ENCODE measurements around the gene FGD5.

The FGD5 gene, protein sequence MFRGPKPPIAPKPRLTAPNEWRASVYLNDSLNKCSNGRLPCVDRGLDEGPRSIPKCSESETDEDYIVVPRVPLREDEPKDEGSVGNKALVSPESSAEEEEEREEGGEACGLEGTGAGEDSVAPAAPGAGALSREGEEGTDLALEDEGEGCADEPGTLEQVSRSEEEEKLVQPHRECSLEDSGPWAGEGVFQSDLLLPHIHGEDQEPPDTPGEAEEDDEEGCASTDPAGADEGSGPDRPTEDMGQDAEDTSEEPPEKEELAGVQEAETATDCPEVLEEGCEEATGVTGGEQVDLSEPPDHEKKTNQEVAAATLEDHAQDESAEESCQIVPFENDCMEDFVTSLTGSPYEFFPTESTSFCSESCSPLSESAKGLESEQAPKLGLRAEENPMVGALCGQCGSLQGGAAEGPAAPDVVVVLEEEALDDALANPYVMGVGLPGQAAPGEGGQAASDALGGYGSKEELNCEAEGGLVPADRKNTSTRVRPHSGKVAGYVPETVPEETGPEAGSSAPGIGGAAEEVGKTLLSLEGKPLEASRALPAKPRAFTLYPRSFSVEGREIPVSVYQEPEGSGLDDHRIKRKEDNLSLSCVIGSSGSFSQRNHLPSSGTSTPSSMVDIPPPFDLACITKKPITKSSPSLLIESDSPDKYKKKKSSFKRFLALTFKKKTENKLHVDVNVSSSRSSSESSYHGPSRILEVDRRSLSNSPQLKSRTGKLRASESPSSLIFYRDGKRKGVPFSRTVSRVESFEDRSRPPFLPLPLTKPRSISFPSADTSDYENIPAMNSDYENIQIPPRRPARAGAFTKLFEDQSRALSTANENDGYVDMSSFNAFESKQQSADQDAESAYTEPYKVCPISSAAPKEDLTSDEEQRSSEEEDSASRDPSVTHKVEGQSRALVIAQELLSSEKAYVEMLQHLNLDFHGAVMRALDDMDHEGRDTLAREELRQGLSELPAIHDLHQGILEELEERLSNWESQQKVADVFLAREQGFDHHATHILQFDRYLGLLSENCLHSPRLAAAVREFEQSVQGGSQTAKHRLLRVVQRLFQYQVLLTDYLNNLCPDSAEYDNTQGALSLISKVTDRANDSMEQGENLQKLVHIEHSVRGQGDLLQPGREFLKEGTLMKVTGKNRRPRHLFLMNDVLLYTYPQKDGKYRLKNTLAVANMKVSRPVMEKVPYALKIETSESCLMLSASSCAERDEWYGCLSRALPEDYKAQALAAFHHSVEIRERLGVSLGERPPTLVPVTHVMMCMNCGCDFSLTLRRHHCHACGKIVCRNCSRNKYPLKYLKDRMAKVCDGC (N-terminal part only)

DNA sequence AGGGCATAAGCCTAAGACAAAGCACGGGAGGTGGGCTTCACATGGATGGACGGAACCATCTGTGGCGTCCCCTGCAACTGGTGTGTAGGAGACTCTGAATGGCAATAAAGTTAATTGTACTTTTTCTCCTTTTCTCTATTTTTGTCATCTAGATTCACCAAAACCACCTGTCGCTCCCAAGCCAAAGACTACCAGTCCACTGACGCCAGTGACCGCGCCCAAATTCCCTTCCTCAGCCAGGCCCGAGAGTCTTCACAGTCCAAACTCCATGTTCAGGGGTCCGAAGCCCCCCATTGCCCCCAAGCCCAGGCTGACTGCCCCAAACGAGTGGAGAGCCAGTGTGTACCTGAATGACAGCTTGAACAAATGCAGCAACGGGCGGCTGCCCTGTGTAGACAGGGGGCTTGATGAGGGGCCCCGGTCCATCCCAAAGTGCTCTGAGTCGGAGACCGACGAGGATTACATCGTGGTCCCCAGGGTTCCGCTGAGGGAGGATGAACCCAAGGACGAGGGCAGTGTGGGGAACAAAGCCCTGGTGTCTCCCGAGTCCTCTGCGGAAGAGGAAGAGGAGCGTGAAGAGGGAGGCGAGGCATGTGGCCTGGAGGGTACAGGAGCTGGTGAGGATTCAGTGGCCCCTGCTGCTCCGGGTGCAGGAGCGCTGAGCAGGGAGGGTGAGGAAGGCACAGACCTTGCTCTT, at the start of gene FGD5:
Gene FGD5 (plus strand): TSS at position 159 of the 697 bp plus-strand sequence. CDS start 110 bp downstream, at position 269.
- no peak for DNase-seq

DNA sequence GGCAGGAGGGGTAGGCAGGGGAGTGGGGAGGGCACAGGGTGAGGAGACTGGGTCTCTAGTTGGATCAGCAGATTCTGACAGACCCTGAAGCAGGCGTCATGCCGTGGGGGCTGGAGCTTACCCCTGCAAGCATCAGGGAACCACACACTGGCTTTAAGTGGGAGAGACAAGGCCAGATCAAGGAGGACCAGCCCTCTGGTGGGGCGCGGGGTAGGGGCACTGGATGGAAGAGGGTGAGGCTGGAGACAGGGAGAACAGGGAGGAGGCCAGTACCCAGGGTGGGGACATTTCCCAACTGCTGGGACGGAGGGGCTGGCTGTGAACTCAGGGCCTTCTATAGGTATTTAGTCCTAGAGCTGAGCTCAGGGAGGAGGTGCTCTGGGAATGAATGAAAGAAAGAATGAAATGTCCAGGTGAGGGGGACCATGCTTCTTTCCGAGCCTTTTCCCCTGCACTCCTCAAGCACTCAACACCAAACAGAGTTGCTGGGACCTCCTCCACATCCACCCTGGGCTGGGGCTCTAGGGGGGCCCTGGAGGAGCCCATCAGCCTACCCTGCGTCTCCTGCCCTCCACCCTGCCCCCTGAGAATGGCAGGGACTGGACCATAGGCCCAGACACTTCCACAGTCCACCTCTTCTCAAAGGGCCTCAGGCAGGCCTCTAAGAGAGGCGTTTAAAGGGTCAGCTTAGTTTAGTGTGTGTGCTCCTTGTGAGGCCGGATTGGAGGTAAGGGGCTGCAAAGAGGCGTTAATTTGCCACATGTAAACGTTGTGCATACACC, 49.0 kb upstream of the FGD5 start:
- no peak for DNase-seq

DNA sequence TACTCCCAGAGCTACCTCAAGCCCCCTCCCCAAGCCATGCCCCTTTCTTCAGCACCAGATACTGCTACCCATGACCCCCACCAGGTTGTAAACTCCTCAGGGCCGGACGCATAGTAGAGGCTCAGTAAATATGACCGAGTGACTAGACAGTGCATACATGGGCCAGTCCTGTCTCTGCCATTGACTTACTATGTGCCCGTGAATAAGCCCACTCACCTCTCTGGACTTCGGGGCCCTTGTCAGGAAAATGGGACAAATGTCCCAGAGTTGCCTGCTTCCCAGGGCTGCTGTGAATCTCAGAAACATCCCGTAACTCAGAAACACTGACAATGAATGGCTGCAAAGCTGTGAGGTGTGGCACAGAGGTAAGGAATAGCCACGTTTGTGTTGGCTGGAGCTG, 48.2 kb upstream of the FGD5 start:
- no peak for DNase-seq

DNA sequence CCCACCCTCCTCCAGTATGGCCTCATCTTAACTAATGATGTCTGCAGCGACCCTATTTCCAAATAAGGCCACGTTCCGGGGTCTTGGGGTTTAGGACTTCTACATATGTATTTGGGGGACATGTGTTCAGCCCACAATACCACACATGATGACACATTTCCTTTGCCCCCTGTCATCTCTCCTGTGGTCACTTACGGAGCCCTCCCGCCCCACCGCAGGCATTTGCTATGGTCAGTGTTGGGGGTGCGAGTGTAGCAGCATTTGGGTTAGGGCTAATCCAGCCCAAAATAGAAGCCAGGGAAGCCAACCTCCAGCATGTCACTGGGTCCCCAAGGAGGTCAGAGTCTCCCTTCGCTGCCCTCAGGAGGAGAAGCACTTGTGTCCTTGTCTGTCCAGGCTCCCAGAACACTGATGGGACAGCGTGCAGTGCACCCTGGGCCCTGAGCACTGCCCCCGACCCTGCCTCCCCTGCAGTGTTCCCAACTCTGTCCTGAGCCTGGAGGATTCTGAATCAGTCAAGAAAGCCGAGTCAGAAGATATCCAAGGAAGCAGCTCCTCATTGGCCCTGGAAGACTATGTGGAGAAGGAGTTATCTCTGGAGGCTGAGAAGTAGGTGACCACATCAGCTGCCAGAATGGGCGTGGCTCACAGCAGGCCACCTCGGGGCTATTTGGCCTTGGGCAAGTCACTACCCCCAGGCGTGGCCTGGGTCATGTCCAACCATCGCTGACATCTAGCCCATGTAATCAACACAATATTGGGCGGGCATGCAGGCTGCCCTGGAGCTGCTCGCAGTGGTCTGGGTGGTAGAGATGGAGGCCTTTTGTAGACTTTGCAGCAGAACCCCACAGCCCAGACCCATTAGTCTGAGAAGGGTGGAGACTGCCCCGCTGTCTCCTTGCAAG, 46.9 kb upstream of the FGD5 start:
- no peak for DNase-seq

DNA sequence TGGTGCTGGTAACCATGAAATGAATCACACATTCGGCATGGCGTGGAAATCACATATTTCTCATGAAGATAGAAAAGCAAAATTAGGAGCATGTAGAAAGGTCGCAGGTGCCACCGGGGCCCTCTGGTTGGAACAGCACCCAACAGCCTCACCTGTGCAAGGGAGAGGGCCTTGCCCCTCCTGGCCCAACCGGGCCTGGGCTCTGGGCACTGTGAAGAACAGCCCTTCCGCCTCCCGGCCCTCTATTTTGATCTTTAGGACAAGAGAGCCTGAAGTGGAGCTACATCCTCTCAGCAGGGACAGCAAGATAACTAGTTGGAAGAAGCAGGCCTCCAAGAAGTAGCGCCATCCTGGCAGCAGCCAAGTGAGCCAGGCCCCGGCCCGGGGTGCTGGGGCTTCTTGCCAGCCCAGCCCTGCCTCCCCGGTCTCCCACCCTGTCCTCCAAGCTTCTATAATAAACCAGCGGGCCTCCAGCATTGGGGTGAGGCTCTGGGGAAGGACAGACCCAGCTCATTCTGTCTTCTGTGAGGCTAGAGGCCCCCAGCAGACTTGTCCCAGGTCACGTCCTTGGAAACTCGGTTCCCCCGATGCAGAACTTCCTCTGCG, 46.1 kb upstream of the FGD5 start:
- no peak for DNase-seq

DNA sequence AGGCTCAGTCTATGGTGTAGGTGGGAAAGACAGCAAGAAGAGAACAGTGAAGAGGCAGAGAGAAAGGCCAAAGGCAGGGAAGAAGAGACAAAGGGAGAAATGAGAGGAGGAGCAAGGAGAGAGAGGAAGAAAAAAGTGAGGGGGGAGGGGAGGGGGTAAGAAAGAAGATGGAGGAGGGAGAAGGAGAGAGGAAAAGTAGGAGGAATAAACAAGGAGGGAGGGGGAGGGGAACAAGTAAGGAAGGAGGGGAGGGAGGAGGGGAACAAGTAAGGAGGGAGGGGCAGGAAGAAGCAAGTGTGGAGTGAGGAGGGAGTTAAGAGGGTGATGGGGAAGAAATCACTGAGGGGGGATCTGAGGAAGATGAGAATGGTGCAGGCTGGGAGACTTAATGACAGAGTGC, 45.5 kb upstream of the FGD5 start:
- no peak for DNase-seq

DNA sequence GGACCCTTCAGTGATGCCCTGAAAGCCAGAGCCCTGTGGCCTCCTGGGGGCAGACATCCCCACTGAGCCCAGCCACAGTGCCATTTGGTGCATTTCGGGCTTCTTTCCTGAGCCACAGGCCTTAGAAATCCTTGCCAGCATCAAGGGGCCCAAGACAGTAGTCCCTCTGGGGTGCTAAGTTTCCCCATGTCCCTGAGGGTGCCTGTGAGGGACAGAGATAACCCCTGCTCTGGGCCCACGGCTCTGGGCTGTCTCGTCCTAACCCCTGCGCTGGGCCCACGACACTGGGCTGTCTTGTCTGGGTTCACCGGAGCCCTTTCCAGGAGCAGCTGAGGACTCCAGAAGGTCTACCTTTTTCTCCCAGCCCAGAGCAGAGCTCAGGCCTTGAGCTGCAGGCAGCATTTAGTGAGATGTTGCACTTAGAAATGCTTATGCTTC, 45.1 kb upstream of the FGD5 start:
- no peak for DNase-seq

DNA sequence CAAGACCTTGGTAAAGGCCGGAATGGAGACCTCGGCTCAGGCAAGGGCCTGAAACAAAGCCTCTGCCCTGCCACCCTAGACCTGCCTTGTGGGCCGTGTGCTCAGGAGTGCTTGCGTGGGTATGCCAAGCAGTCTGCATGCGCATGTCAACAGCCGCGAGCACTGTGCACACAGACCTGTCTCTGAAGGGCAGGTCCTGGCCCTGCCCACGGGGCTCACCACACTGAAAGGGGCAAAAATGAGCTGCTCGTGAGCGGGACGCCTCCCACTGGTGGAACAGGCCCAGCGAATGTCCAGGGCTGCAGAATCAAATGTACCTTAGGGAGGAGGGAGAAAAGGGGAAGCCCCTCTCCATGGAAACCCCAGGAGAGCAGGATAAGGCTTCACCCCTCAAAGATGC, 44.3 kb upstream of the FGD5 start:
- DNase-seq, result no peak

DNA sequence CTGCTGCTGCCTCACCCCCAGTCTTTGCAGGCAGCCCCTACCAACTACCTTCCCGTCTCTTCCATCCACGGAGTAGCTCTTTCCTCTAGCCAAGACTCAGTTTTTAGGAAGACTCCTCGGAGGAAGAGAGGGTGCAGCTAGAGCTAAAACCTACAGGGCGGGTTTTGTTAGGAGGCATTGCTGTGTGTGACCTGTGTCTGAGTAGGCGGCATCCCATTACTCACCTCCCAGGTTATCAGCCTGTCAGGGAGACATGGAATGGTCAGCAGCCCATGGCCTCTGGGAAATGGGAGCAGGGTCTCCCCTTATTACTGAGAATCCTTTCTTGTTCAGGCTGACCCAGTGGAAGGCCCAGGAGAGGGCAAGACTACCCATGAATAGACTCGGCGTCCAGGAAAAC, 43.8 kb upstream of the FGD5 start:
- DNase-seq, result no peak

DNA sequence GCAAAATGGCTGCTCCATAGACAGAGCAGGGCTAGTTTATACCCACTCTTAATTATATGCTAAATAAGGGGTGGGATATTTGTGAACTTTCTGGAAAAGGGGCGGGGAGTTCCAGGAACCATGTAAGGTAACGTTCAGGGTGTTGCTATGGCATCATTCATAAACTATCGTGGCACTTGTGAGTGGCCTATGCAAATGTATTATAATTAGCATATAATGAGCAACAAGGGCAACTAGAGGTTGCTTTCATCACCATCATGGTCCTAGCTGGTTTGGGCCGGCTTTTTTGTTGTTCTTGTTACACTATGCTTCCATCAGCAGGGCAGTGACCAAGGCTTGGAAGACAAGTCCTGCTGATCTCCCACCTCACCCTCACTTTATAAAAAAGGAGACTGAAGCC, 43.2 kb upstream of the FGD5 start:
- DNase-seq, result no peak

DNA sequence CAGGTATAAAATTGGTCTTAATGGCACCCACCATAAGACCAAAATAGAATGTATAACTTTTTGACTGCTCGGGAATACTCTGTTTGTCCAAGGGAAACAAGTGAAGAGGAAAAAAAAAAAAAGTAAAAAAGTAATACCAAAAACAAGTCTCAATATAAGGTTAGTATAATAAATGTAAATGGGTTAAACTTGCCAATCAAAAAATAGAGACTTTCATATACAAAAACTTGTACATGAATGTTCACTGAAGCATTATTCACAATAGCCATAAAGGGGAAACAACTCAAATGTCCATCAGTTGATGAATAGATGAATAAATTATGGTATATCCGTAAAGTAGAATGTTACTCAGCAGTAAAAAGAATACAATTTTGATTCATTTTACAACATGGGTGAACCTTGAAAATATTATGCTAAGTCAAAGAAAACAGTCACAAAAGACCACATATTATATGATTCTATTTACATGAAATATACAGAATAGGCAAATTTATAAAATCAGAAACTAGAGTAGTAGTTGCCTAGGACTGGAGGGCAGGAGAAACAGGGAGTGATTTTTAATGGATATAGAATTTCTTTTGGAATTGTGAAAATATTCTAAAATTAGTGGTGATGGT, 39.6 kb upstream of the FGD5 start:
- no peak for DNase-seq

DNA sequence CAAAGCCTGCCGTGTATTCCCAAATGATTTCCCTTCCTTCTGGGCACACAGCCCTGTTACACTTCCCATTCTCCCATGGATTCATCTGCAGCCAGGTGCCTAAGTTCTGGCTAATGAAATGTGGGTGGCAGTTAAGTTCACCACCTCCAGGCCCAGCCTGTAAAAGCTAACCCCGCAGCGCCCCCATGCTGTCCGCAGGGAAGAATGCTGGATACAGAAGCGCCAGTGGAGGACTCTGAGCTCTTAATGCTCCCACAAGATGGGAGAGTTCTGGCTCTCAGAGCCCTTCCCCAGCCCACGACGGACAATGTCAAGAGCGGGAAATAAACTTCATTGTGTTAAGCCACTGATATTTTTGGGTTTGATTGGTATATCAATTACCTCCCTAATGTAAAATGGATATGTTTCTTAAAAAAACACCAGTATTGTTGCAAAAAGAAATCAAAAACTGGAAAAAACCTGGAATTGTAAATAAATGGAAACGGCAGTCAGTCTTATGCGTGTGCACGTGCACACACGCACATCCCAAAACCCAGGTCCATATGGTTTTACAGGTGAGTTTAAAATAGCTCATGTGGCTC, 37.7 kb upstream of the FGD5 start:
- no peak for DNase-seq

DNA sequence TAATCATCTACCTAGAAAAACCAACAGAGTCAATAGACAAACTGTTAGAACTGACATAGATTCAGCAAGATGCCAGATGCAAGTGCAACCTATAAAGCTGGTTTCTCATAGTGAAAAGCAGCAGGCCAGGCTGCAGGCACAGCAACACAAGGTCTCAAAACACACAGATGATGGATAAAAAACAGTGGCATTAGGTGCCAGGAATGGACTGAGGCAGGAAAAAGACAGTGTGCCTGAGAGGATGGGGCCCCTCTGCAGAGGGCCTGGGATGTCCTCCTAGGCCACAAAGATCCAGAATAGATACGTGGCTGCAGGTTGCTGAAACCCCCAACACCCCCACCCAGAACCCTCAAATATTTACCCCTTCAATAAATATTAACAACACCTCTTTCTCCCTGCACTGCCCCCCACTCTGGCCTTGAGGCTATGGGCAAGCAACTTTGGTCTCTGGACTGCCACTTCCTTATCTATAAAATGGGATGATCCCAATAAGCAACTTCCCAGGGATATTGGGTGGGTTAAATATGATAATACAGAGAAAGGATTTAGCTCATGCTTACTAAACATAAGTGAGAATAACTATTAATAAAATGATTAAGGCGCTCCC, 35.2 kb upstream of the FGD5 start:
- DNase-seq, result no peak

DNA sequence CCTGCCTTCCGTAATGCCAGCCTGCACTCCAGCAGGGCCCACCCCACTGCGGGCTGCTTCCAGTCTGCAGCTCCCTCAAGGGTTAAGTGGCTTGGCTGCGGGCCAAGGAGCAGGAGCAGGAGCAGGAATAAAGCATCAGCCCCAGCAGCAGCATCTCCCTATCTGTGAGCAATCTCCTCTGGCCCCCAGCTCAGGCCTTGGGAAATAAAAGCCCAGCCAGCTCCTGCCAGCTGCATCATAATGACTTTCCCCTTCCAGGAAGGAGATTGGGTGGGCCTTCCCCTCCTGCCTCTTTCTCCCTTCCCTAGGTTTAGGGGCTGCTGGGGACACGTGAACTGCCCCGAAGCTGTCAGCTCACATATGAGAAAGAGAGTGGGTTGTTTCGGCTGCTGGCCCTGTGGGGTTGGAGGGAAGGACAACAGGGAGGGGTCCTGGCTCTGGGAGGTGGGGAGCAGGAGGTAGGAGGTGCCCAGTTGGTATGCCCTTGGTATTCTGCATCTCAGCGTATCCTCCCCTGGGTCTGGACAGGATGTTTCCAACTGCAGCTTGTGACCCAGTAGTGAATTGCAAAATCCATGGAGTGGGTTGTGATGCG, 34.6 kb upstream of the FGD5 start:
- DNase-seq, result no peak

DNA sequence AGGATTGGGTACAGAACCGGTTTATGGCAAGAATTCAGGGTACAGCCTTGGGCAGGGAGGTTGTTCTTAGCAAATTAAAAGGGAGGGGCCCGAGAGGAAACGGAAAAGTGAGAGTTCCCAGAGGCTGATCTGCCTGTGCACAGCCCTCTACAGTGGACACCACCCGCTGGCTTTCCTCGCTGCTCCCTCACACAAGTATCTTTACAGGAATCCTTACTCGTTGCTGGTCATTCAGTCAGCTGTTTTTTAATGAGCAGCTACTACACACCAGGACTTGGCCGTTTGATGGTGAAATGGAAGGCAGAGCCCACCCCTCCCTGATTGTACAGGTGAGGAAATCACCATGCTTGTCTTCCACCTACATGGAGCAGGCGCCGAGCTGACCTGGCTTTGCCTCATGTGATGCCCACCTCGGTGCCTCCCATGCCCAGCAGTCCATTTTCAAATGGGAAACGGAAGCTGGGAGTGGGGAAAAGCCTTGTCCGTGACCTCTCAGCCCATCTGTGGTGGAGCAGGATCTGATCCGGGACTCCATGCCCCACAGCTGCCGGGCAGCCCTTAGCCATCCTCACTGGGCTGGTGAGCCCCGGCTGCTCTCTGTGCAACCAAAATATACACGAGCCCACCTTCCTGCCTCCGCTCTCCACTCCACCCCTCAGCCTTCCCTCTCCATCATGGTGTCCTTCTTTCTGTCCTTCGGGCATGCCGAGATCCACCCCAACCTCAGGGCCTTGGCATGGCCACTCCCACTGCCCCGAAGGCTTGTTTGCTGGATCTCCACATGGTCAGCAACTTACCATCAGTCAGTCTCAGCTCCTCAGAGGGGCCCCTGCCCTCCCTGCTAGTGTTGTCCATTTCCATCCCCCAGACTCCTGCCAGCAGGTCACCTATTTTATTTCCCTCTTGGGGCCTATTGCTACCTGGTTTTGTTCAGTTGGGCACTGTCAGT, 33.3 kb upstream of the FGD5 start:
- no peak for DNase-seq

DNA sequence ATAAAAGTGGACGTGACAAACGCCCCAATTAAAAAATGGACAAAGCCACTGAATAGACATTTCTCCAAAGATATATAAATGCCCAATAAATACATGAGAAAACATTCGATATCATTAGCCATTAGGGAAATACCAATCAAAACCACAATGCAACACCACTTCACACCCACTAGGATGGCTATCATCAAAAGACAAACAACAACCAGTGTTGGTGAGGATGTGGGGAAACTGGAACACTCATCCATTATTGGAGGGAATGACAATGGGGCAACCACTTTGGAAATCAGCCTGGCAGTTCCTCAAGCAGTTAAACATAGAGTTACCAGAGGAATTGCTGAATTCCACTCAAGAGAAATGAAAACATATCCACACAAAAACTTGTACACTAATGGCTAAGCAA, 32.4 kb upstream of the FGD5 start:
- DNase-seq, result no peak

DNA sequence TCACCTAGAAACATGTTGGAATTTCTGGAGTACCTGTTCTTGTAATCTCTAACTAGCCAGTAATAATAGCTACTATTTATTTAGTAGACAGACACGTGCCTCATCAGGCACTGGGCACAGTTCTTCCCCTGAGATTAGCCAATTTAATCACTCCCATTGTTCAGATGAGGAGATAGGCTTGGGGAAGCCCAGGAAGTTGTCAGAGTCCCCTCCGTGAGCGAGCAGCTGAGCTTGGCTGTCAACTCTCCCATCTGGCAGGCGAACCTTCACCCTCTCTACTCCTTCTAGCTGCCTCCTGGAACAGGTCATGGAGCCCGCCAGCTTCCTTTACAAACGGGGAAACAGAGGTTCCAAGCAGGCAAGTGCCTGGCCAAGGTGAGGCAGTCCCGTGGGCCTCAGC, 31.1 kb upstream of the FGD5 start:
- no peak for DNase-seq

All from CD4-positive, alpha-beta T cell treated with Interleukin-17A for 1 hour (primary cell).